B cell (primary cell): ENCODE results near the gene LRRC40. TPM values are rescaled to one million over a fixed set of nuclear protein-coding genes. Genes with fewer than 3 reads are reported as not detected.

Experiments
- ATAC-seq: fragments of 200-7000 bp; cut with Tn5 transposase; one replicate; pipeline ENCODE4 v1.10.0; 2021; ENCODE audit warnings: low read depth, mild to moderate bottlenecking, moderate number of reproducible peaks, moderate library complexity
- CTCF ChIA-PET: fragments of 350-600 bp; sonication (Branson Sonifier 250); formaldehyde crosslinking; loops from one replicate; lab custom pipeline; 2021; ENCODE audit warnings: antibody characterized with exemption, inconsistent platforms; lab: Charles Lee
- POLR2A ChIA-PET: fragments of 350-600 bp; sonication (Branson Sonifier 250); formaldehyde crosslinking; loops from one replicate; lab custom pipeline; 2021; ENCODE audit warnings: antibody characterized with exemption; lab: Charles Lee
- DNase-seq: peaks from one replicate; pipeline ENCODE4 v3.0.0; 2013
- H2AFZ ChIP-seq: 2 replicates; pipeline ENCODE4 v1.6.1; 2012; ENCODE audit warnings: mild to moderate bottlenecking, low read depth, low read length; ENCODE audit not compliant: insufficient read depth, poor library complexity, severe bottlenecking
- H3K27ac ChIP-seq, 2 donors: 1 replicate in 1 of 2; 2 replicates in 1 of 2; pipeline ENCODE4 v1.5.1; 2012 to 2013; ENCODE audit warnings: low read length in 2 of 2, mild to moderate bottlenecking in 2 of 2, moderate library complexity in 1 of 2
- H3K27me3 ChIP-seq, 4 experiments: fragments of 200-600 bp in 1 of 4; sonication (generic) in 1 of 4; replicated peaks in 1 of 4; 1 replicate in 2 of 4; 2 replicates in 2 of 4; pipeline versions ENCODE4 v1.6.1 to v1.7.0; 2013 to 2016; ENCODE audit warnings: low read length in 3 of 4, mild to moderate bottlenecking in 2 of 4, mixed read lengths in 1 of 4, moderate library complexity in 1 of 4; ENCODE audit not compliant: insufficient read depth in 4 of 4, control insufficient read depth in 3 of 4; ENCODE audit errors: control extremely low read depth in 1 of 4
- H3K36me3 ChIP-seq, 2 experiments: replicated peaks in 1 of 2; 1 replicate in 1 of 2; 2 replicates in 1 of 2; pipeline versions ENCODE4 v1.6.1 to v1.7.1; 2013; ENCODE audit warnings: low read length in 1 of 2; ENCODE audit not compliant: insufficient read depth in 2 of 2, control insufficient read depth in 1 of 2; ENCODE audit errors: control extremely low read depth in 1 of 2, extremely low read depth in 1 of 2
- H3K4me1 ChIP-seq, 2 donors: fragments of 200-600 bp in 1 of 2; sonication (generic) in 1 of 2; 1 replicate in 1 of 2; 2 replicates in 1 of 2; pipeline versions ENCODE4 v1.5.1 to v1.6.1; 2013 to 2017; ENCODE audit warnings: low read length in 2 of 2; ENCODE audit not compliant: control insufficient read depth in 2 of 2, insufficient read depth in 2 of 2
- H3K4me2 ChIP-seq: replicated peaks from 2 replicates; pipeline ENCODE3; 2012; ENCODE audit warnings: mild to moderate bottlenecking, low read depth, low read length; ENCODE audit not compliant: poor library complexity, severe bottlenecking
- H3K4me3 ChIP-seq, 5 experiments: fragments of 200-600 bp in 1 of 5; sonication (generic) in 1 of 5; 1 replicate in 3 of 5; 2 replicates in 2 of 5; pipeline versions ENCODE4 v1.5.1 to v1.7.0; 2011 to 2016; ENCODE audit warnings: low read length in 4 of 5, mild to moderate bottlenecking in 4 of 5, low read depth in 2 of 5, control low read depth in 1 of 5, moderate library complexity in 1 of 5; ENCODE audit not compliant: insufficient read depth in 1 of 5; ENCODE audit errors: control extremely low read depth in 1 of 5, extremely low read depth in 1 of 5
- H3K79me2 ChIP-seq: fragments of 200-600 bp; sonication (generic); one replicate; pipeline ENCODE4 v1.6.0; 2016; ENCODE audit warnings: low read length; ENCODE audit not compliant: control insufficient read depth, insufficient read depth
- H3K9ac ChIP-seq: fragments of 200-600 bp; sonication (generic); 2 replicates; pipeline ENCODE4 v1.6.1; 2017; ENCODE audit warnings: mild to moderate bottlenecking, low read length, moderate library complexity
- H3K9me3 ChIP-seq, 3 donors: one replicate each; pipeline versions ENCODE4 v1.6.1 to v1.7.1; 2013; ENCODE audit warnings: low read length in 2 of 3; ENCODE audit not compliant: control insufficient read depth in 2 of 3, insufficient read depth in 1 of 3; ENCODE audit errors: control extremely low read depth in 1 of 3
- H4K20me1 ChIP-seq: 2 replicates; pipeline ENCODE4 v1.6.0; 2012; ENCODE audit warnings: mild to moderate bottlenecking, low read length; ENCODE audit not compliant: insufficient read depth, control insufficient read depth, poor library complexity, severe bottlenecking
- H3K27ac Mint-ChIP-seq: one replicate; pipeline ENCODE4 v1.8.0; 2021; ENCODE audit warnings: mixed read lengths
- H3K27me3 Mint-ChIP-seq: one replicate; pipeline ENCODE4 v1.8.0; 2021; ENCODE audit warnings: mixed read lengths
- H3K4me1 Mint-ChIP-seq: one replicate; pipeline ENCODE4 v1.8.0; 2021; ENCODE audit warnings: mixed read lengths
- H3K4me3 Mint-ChIP-seq: one replicate; pipeline ENCODE4 v1.8.0; 2021; ENCODE audit warnings: mixed read lengths
- H3K9me3 Mint-ChIP-seq: one replicate; pipeline ENCODE4 v1.8.0; 2022; ENCODE audit warnings: mixed read lengths; ENCODE audit not compliant: insufficient read depth
- CTCF ChIP-seq: fragments of 200-600 bp; IDR thresholded peaks from one replicate; pipeline ENCODE4 v1.8.0; 2022; ENCODE audit warnings: antibody characterized with exemption, mild to moderate bottlenecking
- EZH2 ChIP-seq: IDR thresholded peaks from 2 replicates; pipeline ENCODE4 v1.6.1; 2012; ENCODE audit warnings: borderline replicate concordance, low read depth, mild to moderate bottlenecking, moderate library complexity, low read length; ENCODE audit not compliant: insufficient read depth, poor library complexity, severe bottlenecking
- WGBS: methylation state at CpG from one replicate; pipeline ENCODE4 v1.1.5; 2013; ENCODE audit warnings: missing lambda C conversion rate; ENCODE audit not compliant: insufficient coverage; 5-methylcytosine and 5-hydroxymethylcytosine counted together
- intact Hi-C: fragments of 100-400 bp; cut with micrococcal nuclease; formaldehyde crosslinking; loops from one replicate; pipeline ENCODE4 v1.10.0; 2022
- polyA plus RNA-seq: library from polyadenylated mRNA; depleted of rRNA; stranded (reverse); fragments of >200 nt; gene quantifications from 2 replicates; pipeline ENCODE4 v1.2.3, GENCODE V29; 2012
- total RNA-seq, 2 donors: library from RNA; stranded (reverse); fragments of 120-200 nt in 1 of 2; gene quantifications; 1 replicate in 1 of 2; 2 replicates in 1 of 2; pipeline versions ENCODE4 v1.2.3 to v1.2.4, GENCODE V29; 2013 to 2022

Gene LRRC40
- total and polyA plus RNA-seq, 2 donors (not counting 1 experiment from before 2014, with no cell fraction given), result 4.4 to 14.5 TPM

DNA sequence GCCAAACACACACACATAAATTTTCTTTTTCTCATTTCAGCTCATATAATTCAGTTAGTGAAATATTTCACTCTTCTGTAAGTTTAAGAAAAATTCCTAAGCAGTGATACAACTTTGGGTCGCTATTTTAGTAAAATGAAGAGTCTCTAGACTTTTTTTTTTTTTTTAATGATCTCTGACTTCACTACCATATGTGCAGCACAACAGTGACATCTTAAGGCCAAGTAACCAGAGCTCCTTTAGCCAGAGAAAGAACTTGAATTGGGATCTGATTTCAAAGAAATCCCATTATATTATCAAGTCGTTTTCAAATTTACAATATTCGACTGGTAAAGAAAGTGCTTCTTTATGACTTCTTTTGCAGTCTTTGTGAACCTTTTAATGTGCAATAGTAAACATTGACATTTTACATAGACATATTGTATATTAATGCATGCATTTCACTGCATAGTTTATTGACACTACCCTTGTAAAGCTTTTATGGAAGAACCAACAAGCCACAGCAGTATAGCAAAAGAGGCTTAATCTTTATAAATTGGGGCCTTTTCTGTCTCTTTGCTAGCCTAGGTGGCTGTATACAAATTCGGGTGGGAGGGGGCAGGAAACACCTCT, 62.2 kb downstream of the LRRC40 start:
- H3K4me3 Mint-ChIP-seq, result no peak overlapping the region
- Histone ChIP-seq H2AFZ (no peak overlapping the region), H3K27ac (no peak overlapping the region), H3K79me2 (no peaks in the 10 kb centered on the region), H3K4me1 (no peaks in the 10 kb centered on the region), H3K9me3 (no peaks in the 10 kb centered on the region), H3K9ac (no peak overlapping the region), H3K27me3 (no peaks in the 10 kb centered on the region), H3K4me3 (no peak overlapping the region), H4K20me1 (no peaks in the 10 kb centered on the region), H3K4me2 (no peak overlapping the region), H3K36me3 (peaks cover 7 to 9% of the 10 kb centered on the region in 2 experiments)
- ChIA-PET POLR2A (no interaction called here), CTCF (interaction anchor here (0.6 to 2.9 kb wide), 3 partner anchors 9 to 363 kb away, joined by 3 to 14 read pairs (median 7); no protein-coding TSS in a partner anchor)
- H3K27ac Mint-ChIP-seq, result no peak overlapping the region
- TF ChIP-seq CTCF (no peak), EZH2 (no peak)
- H3K9me3 Mint-ChIP-seq, result no peaks in the 10 kb centered on the region
- intact Hi-C loops, result no loop called here
- no peak for ATAC-seq
- DNase-seq, result no peak
- no peaks in the 10 kb centered on the region for H3K27me3 Mint-ChIP-seq
- no peaks in the 10 kb centered on the region for H3K4me1 Mint-ChIP-seq
- no CpG with 5 or more reads among the region's 4 CpGs for WGBS

- ChIA-PET CTCF (interaction anchor here (2.9 kb wide), 1 partner anchor 8 kb away, joined by 14 read pairs; no protein-coding TSS in a partner anchor), POLR2A (no interaction called here)
- intact Hi-C loops, result no loop called here
- Histone ChIP-seq H3K79me2 (no peaks in the 10 kb centered on the region), H2AFZ (no peak overlapping the region), H3K9me3 (no peaks in the 10 kb centered on the region), H3K27ac (no peak overlapping the region), H3K4me1 (no peaks in the 10 kb centered on the region), H3K4me3 (no peak overlapping the region), H3K36me3 (peaks cover 3 to 6% of the 10 kb centered on the region in 2 experiments), H3K9ac (no peak overlapping the region), H4K20me1 (no peaks in the 10 kb centered on the region), H3K4me2 (no peak overlapping the region), H3K27me3 (no peaks in the 10 kb centered on the region)
- no peaks in the 10 kb centered on the region for H3K27me3 Mint-ChIP-seq
- H3K27ac Mint-ChIP-seq, result no peak overlapping the region
- TF ChIP-seq EZH2, result no peak
- no peak for TF ChIP-seq CTCF
- no CpG with 5 or more reads among the region's 2 CpGs for WGBS
- H3K4me3 Mint-ChIP-seq, result no peak overlapping the region
- ATAC-seq, result no peak
- H3K4me1 Mint-ChIP-seq, result no peaks in the 10 kb centered on the region
- DNase-seq, result no peak
- no peaks in the 10 kb centered on the region for H3K9me3 Mint-ChIP-seq
Measured at GRCh38 chr1:70142075-70142474, 63.3 kb downstream of the LRRC40 start.
